Measurements from ENCODE around the gene HAUS7. TPM values are rescaled to one million over a fixed set of nuclear protein-coding genes. Genes with fewer than 3 reads are reported as not detected.

The HAUS7 gene
- total RNA-seq, 1 donor from 2014 or later = 24.6 TPM

- H3K27ac Mint-ChIP-seq (ENCODE audit: unreplicated experiment) = no peak overlapping the region
- no peak overlapping the region for H3K4me3 Mint-ChIP-seq (ENCODE audit: unreplicated experiment)
- H3K36me3 Mint-ChIP-seq (ENCODE audit: unreplicated experiment) = no peaks in the 10 kb centered on the region
- H3K9me3 Mint-ChIP-seq (ENCODE audit: unreplicated experiment) = no peaks in the 10 kb centered on the region
- no peak for DNase-seq
- peaks cover 5% of the 10 kb centered on the region for H3K27me3 Mint-ChIP-seq (ENCODE audit: unreplicated experiment)
- TF ChIP-seq CTCF (IDR thresholded peaks at IDR 0.05; ENCODE audit: partially characterized antibody, unreplicated experiment) = no peak
- no peaks in the 10 kb centered on the region for H3K4me1 Mint-ChIP-seq (ENCODE audit: low read depth, unreplicated experiment)
Observed at GRCh38 chrX:153499876-153500275, 29.5 kb upstream of the HAUS7 start.

GRCh38 chrX:153499341-153499740 is 29.0 kb upstream of the HAUS7 start:
- Mint-ChIP-seq H3K27me3 (ENCODE audit: unreplicated experiment) (peaks cover 5% of the 10 kb centered on the region), H3K4me3 (ENCODE audit: unreplicated experiment) (no peak overlapping the region), H3K9me3 (ENCODE audit: unreplicated experiment) (no peaks in the 10 kb centered on the region), H3K36me3 (ENCODE audit: unreplicated experiment) (no peaks in the 10 kb centered on the region), H3K27ac (ENCODE audit: unreplicated experiment) (no peak overlapping the region), H3K4me1 (ENCODE audit: low read depth, unreplicated experiment) (no peaks in the 10 kb centered on the region)
- no peak for DNase-seq
- TF ChIP-seq CTCF (IDR thresholded peaks at IDR 0.05; ENCODE audit: partially characterized antibody, unreplicated experiment) = no peak

GRCh38 chrX:153498453-153498852 is 28.1 kb upstream of the HAUS7 start:
- DNase-seq = no peak
- Mint-ChIP-seq H3K27me3 (ENCODE audit: unreplicated experiment) (peaks cover 6% of the 10 kb centered on the region), H3K4me3 (ENCODE audit: unreplicated experiment) (no peak overlapping the region), H3K27ac (ENCODE audit: unreplicated experiment) (no peak overlapping the region), H3K4me1 (ENCODE audit: low read depth, unreplicated experiment) (no peaks in the 10 kb centered on the region), H3K36me3 (ENCODE audit: unreplicated experiment) (no peaks in the 10 kb centered on the region), H3K9me3 (ENCODE audit: unreplicated experiment) (no peaks in the 10 kb centered on the region)
- no peak for TF ChIP-seq CTCF (IDR thresholded peaks at IDR 0.05; ENCODE audit: partially characterized antibody, unreplicated experiment)

- Mint-ChIP-seq H3K27me3 (ENCODE audit: unreplicated experiment) (peaks cover 6% of the 10 kb centered on the region), H3K4me3 (ENCODE audit: unreplicated experiment) (no peak overlapping the region), H3K9me3 (ENCODE audit: unreplicated experiment) (no peaks in the 10 kb centered on the region), H3K4me1 (ENCODE audit: low read depth, unreplicated experiment) (no peaks in the 10 kb centered on the region), H3K27ac (ENCODE audit: unreplicated experiment) (no peak overlapping the region), H3K36me3 (ENCODE audit: unreplicated experiment) (no peaks in the 10 kb centered on the region)
- no peak for TF ChIP-seq CTCF (IDR thresholded peaks at IDR 0.05; ENCODE audit: partially characterized antibody, unreplicated experiment)
- DNase-seq = no peak
Observed at GRCh38 chrX:153496590-153496959, 26.2 kb upstream of the HAUS7 start.

- H3K9me3 Mint-ChIP-seq (ENCODE audit: unreplicated experiment) = no peaks in the 10 kb centered on the region
- no peak overlapping the region for H3K27ac Mint-ChIP-seq (ENCODE audit: unreplicated experiment)
- no peak for TF ChIP-seq CTCF (IDR thresholded peaks at IDR 0.05; ENCODE audit: partially characterized antibody, unreplicated experiment)
- no peak for DNase-seq
- H3K36me3 Mint-ChIP-seq (ENCODE audit: unreplicated experiment) = no peaks in the 10 kb centered on the region
- H3K4me3 Mint-ChIP-seq (ENCODE audit: unreplicated experiment) = no peak overlapping the region
- peaks cover 6% of the 10 kb centered on the region for H3K27me3 Mint-ChIP-seq (ENCODE audit: unreplicated experiment)
- no peaks in the 10 kb centered on the region for H3K4me1 Mint-ChIP-seq (ENCODE audit: low read depth, unreplicated experiment)
Observed at GRCh38 chrX:153495903-153496589, 25.7 kb upstream of the HAUS7 start.

All from glutamatergic neuron (in vitro differentiated cells).